ENCODE measurements around the gene SMPX.

Gene SMPX

DNA sequence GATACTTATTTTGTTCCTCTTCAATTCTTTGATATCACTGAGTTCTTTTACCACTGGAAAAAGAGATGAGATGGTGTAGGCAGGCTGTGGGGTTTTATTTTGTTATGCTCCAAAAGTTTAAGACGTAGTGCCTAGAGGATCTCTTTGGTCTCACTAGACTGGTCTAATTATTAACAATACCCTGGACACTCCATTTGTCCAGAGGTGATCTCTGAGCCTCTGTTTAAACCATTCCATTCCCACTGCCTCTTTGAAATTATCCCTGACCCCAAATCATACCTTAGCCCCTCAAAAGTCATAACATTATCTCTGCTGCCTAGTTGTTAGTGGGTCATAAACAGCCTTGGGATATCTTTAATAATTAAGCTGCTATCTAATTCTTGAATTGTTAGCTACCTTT, 24.2 kb downstream of the SMPX start:
- H2AK5ac ChIP-seq (ENCODE audit: low read depth, low read length): no peak overlapping the region
- no peak overlapping the region for H3K23ac ChIP-seq (ENCODE audit: low read depth, low read length, poor library complexity)
- no peak overlapping the region for H4K91ac ChIP-seq (ENCODE audit: low read depth, low read length, poor library complexity)
- H2BK120ac ChIP-seq (ENCODE audit: low read depth, low read length): no peak overlapping the region
- WGBS, 2 donors (ENCODE audit: extremely low coverage in 2 of 2, insufficient read length in 2 of 2, insufficient replicate concordance in 1 of 2): no CpG with 5 or more reads among the region's 1 CpG
- no peak overlapping the region for H3K9ac ChIP-seq (ENCODE audit: low read depth, low read length, poor library complexity)
- H2BK5ac ChIP-seq (ENCODE audit: low read length): no peak overlapping the region
- H3K4me2 ChIP-seq (ENCODE audit: insufficient read depth, low read length, poor library complexity, severe bottlenecking): no peak overlapping the region
- no peak overlapping the region for H3K4ac ChIP-seq (ENCODE audit: low read length)
- H2AFZ ChIP-seq (ENCODE audit: low read length): no peak overlapping the region
- H2BK15ac ChIP-seq (ENCODE audit: low read length): no peak overlapping the region
- H3K4me1 ChIP-seq (ENCODE audit: control insufficient read depth in 2 of 2, insufficient read depth in 1 of 2, low read depth in 1 of 2, low read length in 2 of 2): peaks cover 0 to 4% of the 10 kb centered on the region in 2 donors
- no peaks in the 10 kb centered on the region for H3K79me1 ChIP-seq (ENCODE audit: low read depth, low read length)
- H3K14ac ChIP-seq (ENCODE audit: low read length): no peak overlapping the region
- no peaks in the 10 kb centered on the region for H3K36me3 ChIP-seq (replicated peaks in 1 of 2; ENCODE audit: control insufficient read depth in 2 of 2, insufficient read depth in 2 of 2, low read length in 2 of 2)
- H3K4me3 ChIP-seq (ENCODE audit: low read length in 2 of 2): no peak overlapping the region
- no peak overlapping the region for H2BK12ac ChIP-seq (ENCODE audit: low read length)
- H3K27me3 ChIP-seq (ENCODE audit: control insufficient read depth in 3 of 3, insufficient read depth in 3 of 3, low read depth in 1 of 3, low read length in 3 of 3): no peaks in the 10 kb centered on the region
- no peak for DNase-seq (ENCODE audit: low spot score)
- H3K27ac ChIP-seq (replicated peaks; ENCODE audit: low read length): no peak overlapping the region
- no peak overlapping the region for H4K8ac ChIP-seq (ENCODE audit: low read depth, low read length)
- H3K9me3 ChIP-seq (replicated peaks in 1 of 2; ENCODE audit: control insufficient read depth in 2 of 2, insufficient read depth in 1 of 2, low read depth in 1 of 2, low read length in 2 of 2): no peaks in the 10 kb centered on the region
- H3K18ac ChIP-seq (ENCODE audit: low read length): no peak overlapping the region

DNA sequence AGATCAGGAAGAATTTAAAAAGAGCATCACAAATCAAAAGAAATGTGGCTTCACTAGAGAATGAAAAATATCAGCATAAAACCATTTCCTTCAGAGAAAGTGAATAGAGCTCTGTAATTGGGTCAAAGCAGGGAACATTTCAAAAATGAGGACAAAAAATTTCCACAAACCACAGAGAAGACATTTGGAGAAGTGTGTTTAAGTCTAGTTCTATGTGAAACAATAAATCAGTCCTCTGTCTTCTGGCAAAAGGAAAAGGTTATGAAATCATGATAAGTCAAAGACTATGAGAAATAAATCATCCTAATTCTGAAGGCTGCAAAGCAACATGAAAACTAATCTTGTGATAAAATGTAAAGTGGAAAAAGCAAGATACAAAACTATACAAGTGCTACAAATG, 27.9 kb downstream of the SMPX start:
- Histone ChIP-seq H3K14ac (ENCODE audit: low read length) (no peak overlapping the region), H2BK120ac (ENCODE audit: low read depth, low read length) (no peak overlapping the region), H2BK12ac (ENCODE audit: low read length) (no peak overlapping the region), H2AFZ (ENCODE audit: low read length) (no peak overlapping the region), H3K9me3 (replicated peaks in 1 of 2; ENCODE audit: control insufficient read depth in 2 of 2, insufficient read depth in 1 of 2, low read depth in 1 of 2, low read length in 2 of 2) (no peaks in the 10 kb centered on the region), H3K18ac (ENCODE audit: low read length) (no peak overlapping the region), H3K27me3 (ENCODE audit: control insufficient read depth in 3 of 3, insufficient read depth in 3 of 3, low read depth in 1 of 3, low read length in 3 of 3) (no peaks in the 10 kb centered on the region), H3K4me1 (ENCODE audit: control insufficient read depth in 2 of 2, insufficient read depth in 1 of 2, low read depth in 1 of 2, low read length in 2 of 2) (peaks cover 5 to 14% of the 10 kb centered on the region in 2 donors), H2BK5ac (ENCODE audit: low read length) (no peak overlapping the region), H3K9ac (ENCODE audit: low read depth, low read length, poor library complexity) (no peak overlapping the region), H3K4me2 (ENCODE audit: insufficient read depth, low read length, poor library complexity, severe bottlenecking) (no peak overlapping the region), H4K91ac (ENCODE audit: low read depth, low read length, poor library complexity) (no peak overlapping the region), H2BK15ac (ENCODE audit: low read length) (no peak overlapping the region), H3K4me3 (ENCODE audit: low read length in 2 of 2) (no peak overlapping the region), H3K36me3 (replicated peaks in 1 of 2; ENCODE audit: control insufficient read depth in 2 of 2, insufficient read depth in 2 of 2, low read length in 2 of 2) (no peaks in the 10 kb centered on the region), H3K23ac (ENCODE audit: low read depth, low read length, poor library complexity) (no peak overlapping the region), H3K4ac (ENCODE audit: low read length) (no peak overlapping the region), H4K8ac (ENCODE audit: low read depth, low read length) (no peak overlapping the region), H3K79me1 (ENCODE audit: low read depth, low read length) (no peaks in the 10 kb centered on the region), H3K27ac (replicated peaks; ENCODE audit: low read length) (no peak overlapping the region), H2AK5ac (ENCODE audit: low read depth, low read length) (no peak overlapping the region)
- DNase-seq (ENCODE audit: low spot score): no peak

DNA sequence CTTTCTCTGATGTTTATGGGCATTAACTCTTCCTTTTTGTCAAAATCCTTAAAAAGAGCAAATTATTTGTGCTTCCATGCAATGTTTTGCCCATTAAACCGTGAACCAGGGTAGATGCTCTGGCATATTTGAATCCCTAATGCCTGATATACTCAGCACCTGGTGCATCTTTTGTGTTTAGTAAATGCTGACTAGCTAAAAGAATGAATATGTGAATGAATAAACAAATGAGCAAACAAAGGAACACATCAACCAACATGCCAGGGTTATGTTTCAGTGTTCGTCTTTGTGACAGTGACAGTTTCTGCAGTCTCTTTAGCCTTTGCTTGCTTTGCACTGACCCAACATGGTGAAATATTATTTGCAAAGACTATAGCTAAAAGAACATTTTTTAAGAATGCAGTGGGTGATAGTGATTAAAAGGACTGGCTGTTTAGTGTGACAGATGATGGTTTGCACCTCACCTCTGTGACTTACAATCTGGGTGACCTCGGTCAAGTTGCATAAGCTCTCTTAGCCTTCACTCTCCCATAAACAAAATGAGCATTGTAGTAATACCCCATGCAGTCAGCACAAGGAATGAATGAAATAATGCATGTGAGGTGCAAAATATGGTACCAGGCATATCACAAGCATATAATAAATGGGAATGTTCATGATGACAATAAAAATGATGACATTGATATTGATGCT, 29.5 kb downstream of the SMPX start:
- Histone ChIP-seq H3K27ac (replicated peaks; ENCODE audit: low read length) (no peak overlapping the region), H3K36me3 (replicated peaks in 1 of 2; ENCODE audit: control insufficient read depth in 2 of 2, insufficient read depth in 2 of 2, low read length in 2 of 2) (no peaks in the 10 kb centered on the region), H3K4me1 (ENCODE audit: control insufficient read depth in 2 of 2, insufficient read depth in 1 of 2, low read depth in 1 of 2, low read length in 2 of 2) (peaks cover 5 to 14% of the 10 kb centered on the region in 2 donors), H2AK5ac (ENCODE audit: low read depth, low read length) (no peak overlapping the region), H2BK5ac (ENCODE audit: low read length) (no peak overlapping the region), H3K18ac (ENCODE audit: low read length) (no peak overlapping the region), H3K4me3 (ENCODE audit: low read length in 2 of 2) (no peak overlapping the region), H4K91ac (ENCODE audit: low read depth, low read length, poor library complexity) (no peak overlapping the region), H3K4me2 (ENCODE audit: insufficient read depth, low read length, poor library complexity, severe bottlenecking) (no peak overlapping the region), H3K79me1 (ENCODE audit: low read depth, low read length) (no peaks in the 10 kb centered on the region), H3K27me3 (ENCODE audit: control insufficient read depth in 3 of 3, insufficient read depth in 3 of 3, low read depth in 1 of 3, low read length in 3 of 3) (no peaks in the 10 kb centered on the region), H2BK12ac (ENCODE audit: low read length) (no peak overlapping the region), H3K9ac (ENCODE audit: low read depth, low read length, poor library complexity) (no peak overlapping the region), H3K14ac (ENCODE audit: low read length) (no peak overlapping the region), H3K4ac (ENCODE audit: low read length) (no peak overlapping the region), H2AFZ (ENCODE audit: low read length) (peak overlapping the region; percentile 56), H3K9me3 (replicated peaks in 1 of 2; ENCODE audit: control insufficient read depth in 2 of 2, insufficient read depth in 1 of 2, low read depth in 1 of 2, low read length in 2 of 2) (no peaks in the 10 kb centered on the region), H2BK120ac (ENCODE audit: low read depth, low read length) (no peak overlapping the region), H2BK15ac (ENCODE audit: low read length) (no peak overlapping the region), H3K23ac (ENCODE audit: low read depth, low read length, poor library complexity) (no peak overlapping the region), H4K8ac (ENCODE audit: low read depth, low read length) (no peak overlapping the region)
- no peak for DNase-seq (ENCODE audit: low spot score)
- WGBS, 2 donors (ENCODE audit: extremely low coverage in 2 of 2, insufficient read length in 2 of 2, insufficient replicate concordance in 1 of 2): no CpG with 5 or more reads among the region's 3 CpGs

DNA sequence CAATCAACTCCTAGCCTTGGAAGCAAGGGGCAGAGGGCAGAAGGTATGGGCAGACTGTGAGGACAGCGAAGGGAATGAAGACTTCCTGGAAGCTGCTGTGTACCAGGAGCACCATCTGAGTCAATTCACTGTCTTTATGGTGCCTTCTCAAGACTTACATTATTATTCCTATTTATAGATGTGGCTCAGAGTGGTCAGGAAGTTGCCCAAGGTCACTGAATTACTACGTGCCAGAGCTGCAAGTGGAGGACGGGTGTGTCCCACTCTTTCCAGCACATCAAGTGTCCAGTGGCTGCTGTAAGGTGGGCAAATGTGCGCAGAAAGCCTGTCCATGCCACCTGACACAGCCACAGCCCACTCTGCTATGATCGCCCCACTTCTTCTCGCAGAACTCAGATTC, 32.0 kb downstream of the SMPX start:
- H3K36me3 ChIP-seq (replicated peaks in 1 of 2; ENCODE audit: control insufficient read depth in 2 of 2, insufficient read depth in 2 of 2, low read length in 2 of 2): no peaks in the 10 kb centered on the region
- H4K8ac ChIP-seq (ENCODE audit: low read depth, low read length): no peak overlapping the region
- no peak overlapping the region for H2BK15ac ChIP-seq (ENCODE audit: low read length)
- no peak overlapping the region for H3K4ac ChIP-seq (ENCODE audit: low read length)
- no peak for DNase-seq (ENCODE audit: low spot score)
- H3K18ac ChIP-seq (ENCODE audit: low read length): no peak overlapping the region
- H3K4me3 ChIP-seq (ENCODE audit: low read length in 2 of 2): no peak overlapping the region
- WGBS, 2 donors (ENCODE audit: extremely low coverage in 2 of 2, insufficient read length in 2 of 2, insufficient replicate concordance in 1 of 2): no CpG with 5 or more reads among the region's 6 CpGs
- no peak overlapping the region for H2BK5ac ChIP-seq (ENCODE audit: low read length)
- H2BK12ac ChIP-seq (ENCODE audit: low read length): no peak overlapping the region
- H3K9me3 ChIP-seq (replicated peaks in 1 of 2; ENCODE audit: control insufficient read depth in 2 of 2, insufficient read depth in 1 of 2, low read depth in 1 of 2, low read length in 2 of 2): no peaks in the 10 kb centered on the region
- H3K14ac ChIP-seq (ENCODE audit: low read length): no peak overlapping the region
- H3K4me2 ChIP-seq (ENCODE audit: insufficient read depth, low read length, poor library complexity, severe bottlenecking): no peak overlapping the region
- no peak overlapping the region for H2AFZ ChIP-seq (ENCODE audit: low read length)
- no peak overlapping the region for H3K9ac ChIP-seq (ENCODE audit: low read depth, low read length, poor library complexity)
- H3K27me3 ChIP-seq (ENCODE audit: control insufficient read depth in 3 of 3, insufficient read depth in 3 of 3, low read depth in 1 of 3, low read length in 3 of 3): no peaks in the 10 kb centered on the region
- peaks cover 5 to 14% of the 10 kb centered on the region in 2 donors for H3K4me1 ChIP-seq (ENCODE audit: control insufficient read depth in 2 of 2, insufficient read depth in 1 of 2, low read depth in 1 of 2, low read length in 2 of 2)
- H4K91ac ChIP-seq (ENCODE audit: low read depth, low read length, poor library complexity): no peak overlapping the region
- H3K23ac ChIP-seq (ENCODE audit: low read depth, low read length, poor library complexity): no peak overlapping the region
- H3K27ac ChIP-seq (replicated peaks; ENCODE audit: low read length): no peak overlapping the region
- H2AK5ac ChIP-seq (ENCODE audit: low read depth, low read length): no peak overlapping the region
- H2BK120ac ChIP-seq (ENCODE audit: low read depth, low read length): no peak overlapping the region
- H3K79me1 ChIP-seq (ENCODE audit: low read depth, low read length): no peaks in the 10 kb centered on the region

All from neuronal stem cell (in vitro differentiated cells).